Lung (tissue), 12 donors: ENCODE measurements around the gene DCP1A. TPM values are rescaled to one million over a fixed set of nuclear protein-coding genes. Genes with fewer than 3 reads are reported as not detected.
A peak's percentile ranks its signal among the peaks of the same experiment; 100 is the strongest.

Experiments used
- ATAC-seq: fragments of 200-7000 bp; cut with Tn5 transposase; one replicate; pipeline ENCODE4 v1.9.1; 2020; ENCODE audit warnings: moderate number of reproducible peaks; ENCODE audit not compliant: insufficient read depth, low FRiP score
- DNase-seq, 3 donors: peaks; one replicate each; pipeline ENCODE4 v3.0.0-alpha.2; 2013 to 2017
- H3K27ac ChIP-seq, 2 donors: one replicate each; pipeline ENCODE4 v1.5.1; 2013; ENCODE audit warnings: mild to moderate bottlenecking in 2 of 2, moderate library complexity in 2 of 2, control low read depth in 1 of 2, inconsistent platforms in 1 of 2, low read depth in 1 of 2, low read length in 1 of 2
- H3K27me3 ChIP-seq, 3 donors: one replicate each; pipeline ENCODE4 v1.5.1; 2013; ENCODE audit warnings: low read length in 2 of 3; ENCODE audit not compliant: control insufficient read depth in 3 of 3, insufficient read depth in 3 of 3
- H3K36me3 ChIP-seq, 4 donors: one replicate each; pipeline ENCODE4 v1.5.1; 2013; ENCODE audit warnings: low read length in 4 of 4, mild to moderate bottlenecking in 1 of 4, moderate library complexity in 1 of 4; ENCODE audit not compliant: control insufficient read depth in 4 of 4, insufficient read depth in 4 of 4
- H3K4me1 ChIP-seq, 5 donors: one replicate each; pipeline ENCODE4 v1.5.1; 2013; ENCODE audit warnings: low read length in 5 of 5, mild to moderate bottlenecking in 2 of 5, moderate library complexity in 1 of 5; ENCODE audit not compliant: control insufficient read depth in 5 of 5, insufficient read depth in 5 of 5
- H3K4me3 ChIP-seq: one replicate; pipeline ENCODE4 v1.5.1; 2013; ENCODE audit warnings: mild to moderate bottlenecking, control low read depth, moderate library complexity
- H3K9ac ChIP-seq, 2 donors: one replicate each; pipeline ENCODE4 v1.5.1; 2013; ENCODE audit warnings: low read length in 2 of 2, control low read depth in 1 of 2; ENCODE audit not compliant: insufficient read depth in 1 of 2
- H3K9me3 ChIP-seq, 4 donors: one replicate each; pipeline ENCODE4 v1.5.1; 2013; ENCODE audit warnings: low read length in 3 of 4, mild to moderate bottlenecking in 1 of 4, moderate library complexity in 1 of 4; ENCODE audit not compliant: control insufficient read depth in 4 of 4, insufficient read depth in 3 of 4
- CTCF ChIP-seq: IDR thresholded peaks from 2 replicates; pipeline ENCODE4 v1.5.1; 2012; ENCODE audit warnings: mild to moderate bottlenecking; ENCODE audit errors: control extremely low read depth, extremely low read depth
- WGBS, 2 donors: extraction: QIAGEN DNeasy Blood & Tissue Kit; methylation state at CpG; one replicate each; pipeline ENCODE4 v1.1.7; 2013; 5-methylcytosine and 5-hydroxymethylcytosine counted together
- polyA plus RNA-seq, 2 donors: library from polyadenylated mRNA; stranded (reverse); fragments of 200-250 nt; gene quantifications; one replicate each; pipeline ENCODE4 v1.2.1, GENCODE V29; 2013
- total RNA-seq, 2 donors: library from RNA; depleted of rRNA in 1 of 2; stranded (reverse); fragments of >200 nt in 1 of 2; gene quantifications; one replicate each; pipeline ENCODE4 v1.2.1, GENCODE V29; 2014 to 2021
- donor health status: control.
- donor health status: control.
- donor health status: Bipolar disorder and iron deficiency.
- donor health status: healthy.
- donor health status: DM: yes; HTN: yes; CAD: no.

The DCP1A gene
- total and polyA plus RNA-seq, 4 donors = 5.9 to 29.3 (median 14.9) TPM

GRCh38 chr3:53257465-53257864 is 89.9 kb downstream of the DCP1A start:
- no peaks in the 10 kb centered on the region for H3K36me3 ChIP-seq
- H3K9ac ChIP-seq = no peak overlapping the region
- H3K4me1 ChIP-seq = peaks cover 0 to 34% (median 17%) of the 10 kb centered on the region in 5 donors
- no peak overlapping the region for H3K27ac ChIP-seq
- 95 to 99% methylated on average over 4 of the region's 4 CpGs for WGBS, 2 donors
- H3K4me3 ChIP-seq = no peak overlapping the region
- TF ChIP-seq CTCF = no peak
- H3K9me3 ChIP-seq = no peaks in the 10 kb centered on the region
- no peak for DNase-seq
- no peaks in the 10 kb centered on the region for H3K27me3 ChIP-seq
- no peak for ATAC-seq

DNA sequence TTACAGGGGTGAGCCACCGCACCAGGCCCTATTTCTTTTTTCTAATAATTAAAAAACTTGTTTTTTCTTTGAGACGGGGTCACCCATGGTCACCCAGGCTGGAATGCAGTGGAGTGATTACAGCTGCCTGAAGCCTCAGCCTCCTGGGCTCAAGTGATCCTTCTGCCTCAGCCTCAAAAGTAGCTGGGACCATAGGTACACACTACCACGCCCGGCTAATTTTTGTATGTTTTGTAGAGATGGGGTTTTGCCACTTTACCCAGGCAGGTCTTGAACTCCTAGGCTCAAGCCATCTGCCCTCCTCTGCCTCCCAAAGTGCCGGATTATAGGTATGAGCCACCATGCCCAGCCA is 90.7 kb downstream of the DCP1A start:
- Histone ChIP-seq H3K4me1 (peaks cover 0 to 32% (median 17%) of the 10 kb centered on the region in 5 donors), H3K4me3 (no peak overlapping the region), H3K9me3 (no peaks in the 10 kb centered on the region), H3K27me3 (no peaks in the 10 kb centered on the region), H3K9ac (no peak overlapping the region), H3K36me3 (no peaks in the 10 kb centered on the region), H3K27ac (no peak overlapping the region)
- DNase-seq = no peak
- ATAC-seq = no peak
- TF ChIP-seq CTCF = no peak
- 76 to 84% methylated on average over 5 of the region's 5 CpGs for WGBS, 2 donors

GRCh38 chr3:53255775-53256703 is 91.3 kb downstream of the DCP1A start, which contains the start of gene TKT:
TKT (minus strand) TSS chr3:53256022; CDS start chr3:53255942, 80 bp downstream.
- peak within 1 kb of the TSS; percentile 95 to 98 for H3K27ac ChIP-seq
- H3K27me3 ChIP-seq = no peaks in the 10 kb centered on the region
- DNase-seq (peak; percentile 86 to 92 (median 90)), ATAC-seq (peak; percentile 74)
- WGBS, 2 donors = 13 to 24% methylated on average over 36 to 64 of the region's 66 CpGs
- no peaks in the 10 kb centered on the region for H3K9me3 ChIP-seq
- H3K9ac ChIP-seq = peak within 1 kb of the TSS in 1 of 2 donors; percentile 61
- no peaks in the 10 kb centered on the region for H3K36me3 ChIP-seq
- TF ChIP-seq CTCF = no peak
- H3K4me1 ChIP-seq = peaks cover 4 to 35% (median 21%) of the 10 kb centered on the region in 5 donors
- H3K4me3 ChIP-seq = peak within 1 kb of the TSS; percentile 96
